GM06990 (cell line): ENCODE measurements around the gene DET1.

Source experiments
- DNase-seq: peaks from one replicate; pipeline ENCODE4 v3.0.0-alpha.2; 2011; ENCODE audit not compliant: insufficient read length; ENCODE audit errors: extremely low read depth
- H3K27me3 ChIP-seq: replicated peaks from 2 replicates; pipeline ENCODE4 v1.6.0; 2011; ENCODE audit warnings: low read length; ENCODE audit not compliant: control insufficient read depth, insufficient read depth
- H3K36me3 ChIP-seq: 2 replicates; pipeline ENCODE4 v1.5.1; 2011; ENCODE audit warnings: low read length; ENCODE audit not compliant: control insufficient read depth, insufficient read depth
- H3K4me3 ChIP-seq: replicated peaks from 2 replicates; pipeline ENCODE4 v1.5.1; 2011; ENCODE audit warnings: low read depth, mild to moderate bottlenecking, control low read depth, low read length
- CTCF ChIP-seq: IDR thresholded peaks from 2 replicates; pipeline ENCODE4 v1.5.1; 2011; ENCODE audit warnings: low read length, control low read depth, mild to moderate bottlenecking, inconsistent platforms; ENCODE audit not compliant: insufficient read depth, poor library complexity, severe bottlenecking

Gene DET1

GRCh38 chr15:88487796-88488523, 58.5 kb downstream of the DET1 start:
- TF ChIP-seq CTCF, result no peak
- Histone ChIP-seq H3K4me3 (no peak overlapping the region), H3K36me3 (no peaks in the 10 kb centered on the region; the same call in 1 of the 2 replicates), H3K27me3 (no peaks in the 10 kb centered on the region)
- DNase-seq, result no peak

GRCh38 chr15:88487178-88487795, 59.2 kb downstream of the DET1 start:
- H3K27me3 ChIP-seq, result no peaks in the 10 kb centered on the region
- no peaks in the 10 kb centered on the region; the same call in 1 of the 2 replicates for H3K36me3 ChIP-seq
- DNase-seq, result no peak
- TF ChIP-seq CTCF, result no peak
- H3K4me3 ChIP-seq, result no peak overlapping the region

- no peaks in the 10 kb centered on the region for H3K27me3 ChIP-seq
- no peak for TF ChIP-seq CTCF
- H3K4me3 ChIP-seq, result no peak overlapping the region
- DNase-seq, result no peak
- H3K36me3 ChIP-seq, result no peaks in the 10 kb centered on the region; the same call in none of the 2 replicates
Observed at GRCh38 chr15:88484682-88485331, 61.7 kb downstream of the DET1 start.

GRCh38 chr15:88482263-88482662, 64.2 kb downstream of the DET1 start:
- DNase-seq, result no peak
- no peak overlapping the region for H3K4me3 ChIP-seq
- no peaks in the 10 kb centered on the region for H3K27me3 ChIP-seq
- peaks cover 9% of the 10 kb centered on the region for H3K36me3 ChIP-seq
- TF ChIP-seq CTCF, result no peak

- H3K36me3 ChIP-seq, result peaks cover 13% of the 10 kb centered on the region
- TF ChIP-seq CTCF, result no peak
- H3K4me3 ChIP-seq, result no peak overlapping the region
- no peak for DNase-seq
- H3K27me3 ChIP-seq, result no peaks in the 10 kb centered on the region
Observed at GRCh38 chr15:88480981-88481380, 65.5 kb downstream of the DET1 start.
